ENCODE measurements around the gene CHN2.

Gene CHN2

DNA sequence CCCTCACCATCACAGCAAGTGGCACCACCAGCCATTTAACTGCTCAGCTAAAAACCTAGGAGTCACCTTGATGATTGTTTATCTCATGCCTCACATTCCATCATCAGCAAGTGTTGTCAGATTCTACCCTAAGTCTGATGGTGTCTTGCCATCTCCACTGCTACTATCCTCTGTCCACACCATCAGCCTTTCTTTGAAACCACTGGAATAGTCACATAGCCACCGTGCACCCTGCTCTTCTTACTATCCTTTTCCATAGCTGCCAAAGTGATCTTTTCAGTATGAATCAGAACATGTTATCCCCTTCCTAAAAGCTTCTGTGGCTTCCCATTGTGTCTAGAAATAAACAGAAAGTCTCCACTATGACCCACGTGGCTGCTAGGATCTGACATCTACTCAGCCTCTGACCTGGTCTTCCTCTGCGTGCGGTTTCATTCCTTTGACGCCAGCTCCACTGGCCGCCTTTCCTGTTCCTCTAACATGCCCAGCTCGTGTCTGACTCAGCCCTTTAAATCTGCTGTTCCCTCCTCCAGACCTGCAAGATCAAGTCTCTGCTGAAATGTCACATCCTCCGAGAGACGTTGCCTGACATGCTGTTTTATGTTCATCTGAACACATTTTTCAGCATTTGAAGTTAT is 16.5 kb upstream of the CHN2 start:
- TF ChIP-seq, protein P1, sequence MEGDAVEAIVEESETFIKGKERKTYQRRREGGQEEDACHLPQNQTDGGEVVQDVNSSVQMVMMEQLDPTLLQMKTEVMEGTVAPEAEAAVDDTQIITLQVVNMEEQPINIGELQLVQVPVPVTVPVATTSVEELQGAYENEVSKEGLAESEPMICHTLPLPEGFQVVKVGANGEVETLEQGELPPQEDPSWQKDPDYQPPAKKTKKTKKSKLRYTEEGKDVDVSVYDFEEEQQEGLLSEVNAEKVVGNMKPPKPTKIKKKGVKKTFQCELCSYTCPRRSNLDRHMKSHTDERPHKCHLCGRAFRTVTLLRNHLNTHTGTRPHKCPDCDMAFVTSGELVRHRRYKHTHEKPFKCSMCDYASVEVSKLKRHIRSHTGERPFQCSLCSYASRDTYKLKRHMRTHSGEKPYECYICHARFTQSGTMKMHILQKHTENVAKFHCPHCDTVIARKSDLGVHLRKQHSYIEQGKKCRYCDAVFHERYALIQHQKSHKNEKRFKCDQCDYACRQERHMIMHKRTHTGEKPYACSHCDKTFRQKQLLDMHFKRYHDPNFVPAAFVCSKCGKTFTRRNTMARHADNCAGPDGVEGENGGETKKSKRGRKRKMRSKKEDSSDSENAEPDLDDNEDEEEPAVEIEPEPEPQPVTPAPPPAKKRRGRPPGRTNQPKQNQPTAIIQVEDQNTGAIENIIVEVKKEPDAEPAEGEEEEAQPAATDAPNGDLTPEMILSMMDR (IDR thresholded peaks at IDR 0.05; ENCODE audit: low read depth, low read length) = no peak
- H3K4me3 ChIP-seq (ENCODE audit: low read depth, low read length) = no peak overlapping the region
- no peaks in the 10 kb centered on the region for H3K36me3 ChIP-seq
- H3K9me3 ChIP-seq (ENCODE audit: severe bottlenecking) = no peaks in the 10 kb centered on the region
- H3K27me3 ChIP-seq (ENCODE audit: insufficient read depth, low read depth, severe bottlenecking) = no peaks in the 10 kb centered on the region
- no peak overlapping the region for H3K27ac ChIP-seq
- DNase-seq = no peak

DNA sequence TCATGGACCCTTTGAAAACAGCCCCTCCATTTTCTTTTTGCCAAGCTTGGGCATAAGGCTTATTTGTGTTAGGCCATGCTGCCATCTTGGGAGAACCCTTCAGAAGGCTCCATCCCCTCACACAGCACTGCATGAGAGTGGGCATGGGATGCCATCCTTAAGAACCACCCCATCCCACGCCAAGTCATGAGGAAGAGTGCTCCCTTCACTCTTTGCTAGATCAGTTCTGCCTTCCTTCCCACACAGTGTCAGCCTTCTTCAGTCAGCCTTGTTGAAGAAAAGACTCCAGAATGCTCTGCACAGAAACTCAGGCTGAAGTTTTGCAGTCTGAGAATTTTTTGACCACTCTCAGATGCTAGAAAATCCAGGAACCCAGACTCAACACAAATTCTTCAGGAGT is 15.5 kb upstream of the CHN2 start:
- Histone ChIP-seq H3K27ac (no peak overlapping the region), H3K27me3 (ENCODE audit: insufficient read depth, low read depth, severe bottlenecking) (no peaks in the 10 kb centered on the region), H3K36me3 (no peaks in the 10 kb centered on the region), H3K4me3 (ENCODE audit: low read depth, low read length) (no peak overlapping the region), H3K9me3 (ENCODE audit: severe bottlenecking) (no peaks in the 10 kb centered on the region)
- TF ChIP-seq, protein P1 (IDR thresholded peaks at IDR 0.05; ENCODE audit: low read depth, low read length) = no peak
- no peak for DNase-seq

DNA sequence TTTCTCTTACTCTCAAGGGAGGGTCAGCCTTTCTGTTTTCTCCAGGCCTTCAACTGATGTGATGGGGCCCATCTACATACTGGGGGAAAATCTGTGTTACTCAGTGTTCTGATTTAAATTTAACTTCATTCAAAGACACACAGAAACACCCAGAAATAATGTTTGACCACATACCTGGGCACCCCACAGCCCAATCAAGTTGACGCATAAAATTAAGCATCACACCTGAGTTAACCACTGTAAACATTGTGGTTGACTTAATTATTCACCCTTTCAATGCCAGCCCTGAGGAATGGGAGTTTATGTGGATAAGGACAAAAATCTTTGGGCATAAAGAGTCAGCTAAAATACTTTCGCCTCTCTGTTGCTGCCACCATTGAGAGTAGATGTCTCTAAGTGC is 10.0 kb upstream of the CHN2 start:
- H3K27me3 ChIP-seq (ENCODE audit: insufficient read depth, low read depth, severe bottlenecking) = peaks cover 1% of the 10 kb centered on the region
- H3K4me3 ChIP-seq (ENCODE audit: low read depth, low read length) = no peak overlapping the region
- TF ChIP-seq, protein P1 (IDR thresholded peaks at IDR 0.05; ENCODE audit: low read depth, low read length) = no peak
- no peaks in the 10 kb centered on the region for H3K36me3 ChIP-seq
- H3K9me3 ChIP-seq (ENCODE audit: severe bottlenecking) = no peaks in the 10 kb centered on the region
- no peak for DNase-seq
- H3K27ac ChIP-seq = no peak overlapping the region

DNA sequence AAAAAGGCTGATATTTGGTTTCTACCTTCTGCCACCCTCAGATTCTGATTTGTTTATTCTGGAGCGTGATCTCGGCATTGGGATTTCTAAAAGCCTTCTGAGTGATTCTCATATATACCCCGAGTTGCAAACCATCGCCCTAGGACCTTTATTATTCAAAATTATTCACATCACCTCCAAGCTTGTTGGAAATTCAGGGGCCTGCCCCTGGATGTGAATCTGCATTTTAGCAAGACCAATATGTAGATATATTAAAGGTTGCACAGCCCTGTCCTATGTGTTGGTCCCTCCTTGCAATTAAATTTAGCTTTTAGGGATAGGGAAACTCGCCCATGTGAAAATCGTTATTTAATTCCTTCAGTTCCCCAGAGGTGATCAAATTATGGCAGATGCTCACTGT is 9.0 kb upstream of the CHN2 start:
- H3K4me3 ChIP-seq (ENCODE audit: low read depth, low read length) = no peak overlapping the region
- no peaks in the 10 kb centered on the region for H3K9me3 ChIP-seq (ENCODE audit: severe bottlenecking)
- H3K27me3 ChIP-seq (ENCODE audit: insufficient read depth, low read depth, severe bottlenecking) = peaks cover 11% of the 10 kb centered on the region
- TF ChIP-seq, protein P1 (IDR thresholded peaks at IDR 0.05; ENCODE audit: low read depth, low read length) = no peak
- no peak overlapping the region for H3K27ac ChIP-seq
- H3K36me3 ChIP-seq = no peaks in the 10 kb centered on the region
- no peak for DNase-seq

DNA sequence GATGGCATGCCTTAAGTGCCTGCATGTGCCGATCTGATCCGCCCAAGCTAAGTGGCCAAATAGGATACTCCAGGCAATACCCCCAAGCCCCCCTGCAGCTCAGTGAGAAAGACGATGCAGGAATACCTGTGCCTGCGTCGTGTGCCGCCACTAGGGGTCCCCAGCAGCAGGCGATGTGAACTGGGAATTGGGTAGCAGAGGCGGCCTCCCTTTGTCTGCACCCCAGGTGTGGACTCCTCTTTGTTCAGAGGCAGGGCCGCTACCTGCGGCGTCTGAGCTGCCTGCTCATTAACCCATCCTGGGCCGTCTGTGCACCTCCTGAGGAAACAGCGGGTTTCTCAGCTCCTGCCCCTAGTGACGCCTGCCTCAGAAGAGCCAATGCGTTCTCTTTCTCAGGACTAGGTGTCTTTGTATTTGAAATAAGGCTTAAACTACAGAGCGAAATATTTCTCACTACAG is 4.8 kb upstream of the CHN2 start:
- peak; percentile 88 for DNase-seq
- TF ChIP-seq, protein P1 (IDR thresholded peaks at IDR 0.05; ENCODE audit: low read depth, low read length) = peak; percentile 98
- no peak overlapping the region for H3K27ac ChIP-seq
- H3K9me3 ChIP-seq (ENCODE audit: severe bottlenecking) = no peaks in the 10 kb centered on the region
- H3K36me3 ChIP-seq = no peaks in the 10 kb centered on the region
- peaks cover 33% of the 10 kb centered on the region for H3K27me3 ChIP-seq (ENCODE audit: insufficient read depth, low read depth, severe bottlenecking)
- no peak overlapping the region for H3K4me3 ChIP-seq (ENCODE audit: low read depth, low read length)

Measured in WERI-Rb-1 (cell line).